Measurements from ENCODE around the gene ARF4.
A peak's percentile ranks its signal among the peaks of the same experiment; 100 is the strongest.

Gene ARF4

GRCh38 chr3:57556459-57557084 lies 40.6 kb downstream of the ARF4 start:
- peak overlapping the region; percentile 98 for H3K27ac ChIP-seq
- TF ChIP-seq CTCF (conservative IDR thresholded peaks at IDR 0.05): no peak

GRCh38 chr3:57555738-57556458 lies 41.2 kb downstream of the ARF4 start, which contains the start of gene PDE12:
Gene PDE12 (plus strand): TSS chr3:57556274. CDS start chr3:57556380, 106 bp downstream.
- peak within 1 kb of the TSS; percentile 98 for H3K27ac ChIP-seq
- TF ChIP-seq CTCF (conservative IDR thresholded peaks at IDR 0.05): no peak

- no peak for TF ChIP-seq CTCF (conservative IDR thresholded peaks at IDR 0.05)
- peak overlapping the region; percentile 98 for H3K27ac ChIP-seq
These were observed 41.8 kb downstream of the ARF4 start for GRCh38 chr3:57555306-57555705.

- H3K27ac ChIP-seq: no peak overlapping the region
- no peak for TF ChIP-seq CTCF (conservative IDR thresholded peaks at IDR 0.05)
These were observed 50.5 kb downstream of the ARF4 start for GRCh38 chr3:57546616-57547015.

GRCh38 chr3:57545636-57546268 lies 51.4 kb downstream of the ARF4 start:
- TF ChIP-seq CTCF (conservative IDR thresholded peaks at IDR 0.05): no peak
- no peak overlapping the region for H3K27ac ChIP-seq

GRCh38 chr3:57544181-57545125 lies 52.7 kb downstream of the ARF4 start, which contains the start of gene DNAH12:
Gene DNAH12 (minus strand): TSS chr3:57544344. CDS start chr3:57542870, 1,474 bp downstream.
- no peak for TF ChIP-seq CTCF (conservative IDR thresholded peaks at IDR 0.05)
- H3K27ac ChIP-seq: peak within 1 kb of the TSS; percentile 55
